Ecto neural progenitor cell (in vitro differentiated cells): Measurements from ENCODE around the gene SETBP1.

Experiments used
- DNase-seq: peaks from one replicate; pipeline ENCODE4 v3.0.0-alpha.2; 2018; ENCODE audit warnings: low spot score

Gene SETBP1

GRCh38 chr18:44904768-44905167 lies 224.1 kb downstream of the SETBP1 start:
- DNase-seq: no peak

GRCh38 chr18:44909191-44909719 lies 228.6 kb downstream of the SETBP1 start:
- DNase-seq: no peak

- DNase-seq: no peak
Observed at GRCh38 chr18:44911260-44911659, 230.6 kb downstream of the SETBP1 start.

GRCh38 chr18:44911773-44912172 lies 231.1 kb downstream of the SETBP1 start:
- no peak for DNase-seq

GRCh38 chr18:44912740-44913478 lies 232.2 kb downstream of the SETBP1 start:
- no peak for DNase-seq

GRCh38 chr18:44914028-44914427 lies 233.3 kb downstream of the SETBP1 start:
- no peak for DNase-seq

- DNase-seq: no peak
Observed at GRCh38 chr18:44915213-44915612, 234.5 kb downstream of the SETBP1 start.

- no peak for DNase-seq
Observed at GRCh38 chr18:44915661-44916060, 235.0 kb downstream of the SETBP1 start.

GRCh38 chr18:44916429-44917207 lies 235.9 kb downstream of the SETBP1 start:
- DNase-seq: no peak

GRCh38 chr18:44917216-44918141 lies 236.8 kb downstream of the SETBP1 start:
- no peak for DNase-seq

- DNase-seq: no peak
Observed at GRCh38 chr18:44918142-44918476, 237.4 kb downstream of the SETBP1 start.

GRCh38 chr18:44920441-44920840 lies 239.8 kb downstream of the SETBP1 start:
- DNase-seq: no peak

- no peak for DNase-seq
Observed at GRCh38 chr18:44921974-44922373, 241.3 kb downstream of the SETBP1 start.

- no peak for DNase-seq
Observed at GRCh38 chr18:44922968-44923367, 242.3 kb downstream of the SETBP1 start.

GRCh38 chr18:44924785-44925499 lies 244.3 kb downstream of the SETBP1 start:
- no peak for DNase-seq

GRCh38 chr18:44927127-44927849 lies 246.6 kb downstream of the SETBP1 start:
- DNase-seq: no peak

- no peak for DNase-seq
Observed at GRCh38 chr18:44934901-44935300, 254.2 kb downstream of the SETBP1 start.

- no peak for DNase-seq
Observed at GRCh38 chr18:44935455-44935854, 254.8 kb downstream of the SETBP1 start.

GRCh38 chr18:44936485-44936884 lies 255.8 kb downstream of the SETBP1 start:
- no peak for DNase-seq

GRCh38 chr18:44937960-44938719 lies 257.5 kb downstream of the SETBP1 start:
- DNase-seq: no peak
